Neural cell (in vitro differentiated cells): ENCODE measurements around the gene GSG1. TPM values are rescaled to one million over a fixed set of nuclear protein-coding genes. Genes with fewer than 3 reads are reported as not detected.

Experiments used
- H2AFZ ChIP-seq: fragments of 200-600, 300-800 bp; sonication (generic), shearing (Covaris generic); 2 replicates; pipeline ENCODE4 v1.6.0; 2014; ENCODE audit warnings: low read depth, mild to moderate bottlenecking, antibody characterized with exemption, low read length, moderate library complexity
- H3F3A ChIP-seq: fragments of 200-600 bp; shearing (Covaris generic); 2 replicates; pipeline ENCODE4 v1.6.1; 2016; ENCODE audit warnings: mild to moderate bottlenecking, moderate library complexity, mixed read lengths, antibody characterized with exemption, low read length; ENCODE audit not compliant: insufficient read depth, poor library complexity, severe bottlenecking
- H3K27ac ChIP-seq: fragments of 200-600, 300-800 bp; sonication (generic), shearing (Covaris generic); 2 replicates; pipeline ENCODE4 v1.5.1; 2014; ENCODE audit warnings: mild to moderate bottlenecking, low read length, moderate library complexity
- H3K27me3 ChIP-seq: fragments of 300-800, 200-600 bp; sonication (generic), shearing (Covaris generic); 2 replicates; pipeline ENCODE4 v1.6.0; 2014; ENCODE audit warnings: mild to moderate bottlenecking, low read depth, low read length, moderate library complexity; ENCODE audit not compliant: insufficient read depth
- H3K36me3 ChIP-seq: fragments of 300-800, 200-600 bp; sonication (generic), shearing (Covaris generic); 2 replicates; pipeline ENCODE4 v1.5.1; 2014; ENCODE audit warnings: mild to moderate bottlenecking, antibody characterized with exemption, low read length, moderate library complexity; ENCODE audit not compliant: insufficient read depth
- H3K4me2 ChIP-seq: fragments of 300-800, 200-600 bp; sonication (generic), shearing (Covaris generic); 2 replicates; pipeline ENCODE4 v1.6.0; 2014; ENCODE audit warnings: mild to moderate bottlenecking, low read length
- H3K4me3 ChIP-seq: fragments of 300-800, 200-600 bp; sonication (generic), shearing (Covaris generic); 2 replicates; pipeline ENCODE4 v1.5.1; 2014; ENCODE audit warnings: mild to moderate bottlenecking, low read length, moderate library complexity
- H3K79me2 ChIP-seq: fragments of 200-600 bp; shearing (Covaris generic); replicated peaks from 2 replicates; pipeline ENCODE4 v1.6.0; 2014; ENCODE audit warnings: mild to moderate bottlenecking, low read length, moderate library complexity; ENCODE audit not compliant: insufficient read depth
- H3K9ac ChIP-seq: fragments of 300-800, 200-600 bp; sonication (generic), shearing (Covaris generic); 2 replicates; pipeline ENCODE4 v1.6.1; 2016; ENCODE audit warnings: mild to moderate bottlenecking, low read length, mixed read lengths
- H3K9me2 ChIP-seq: fragments of 200-600 bp; shearing (Covaris generic); 2 replicates; pipeline ENCODE4 v1.6.1; 2016; ENCODE audit warnings: mild to moderate bottlenecking, low read length, mixed read lengths; ENCODE audit not compliant: insufficient read depth
- H3K9me3 ChIP-seq: fragments of 200-600, 300-800 bp; sonication (generic), shearing (Covaris generic); 2 replicates; pipeline ENCODE4 v1.6.1; 2016; ENCODE audit warnings: mild to moderate bottlenecking, mixed run types, low read length, moderate library complexity, mixed read lengths
- H4K20me1 ChIP-seq: fragments of 200-600 bp; shearing (Covaris generic); 2 replicates; pipeline ENCODE4 v1.6.1; 2016; ENCODE audit warnings: mild to moderate bottlenecking, mixed run types; ENCODE audit not compliant: insufficient read depth
- EP300 ChIP-seq: fragments of 450-650 bp; conservative IDR thresholded peaks from 2 replicates; pipeline ENCODE4 v1.6.1; 2014; ENCODE audit warnings: antibody characterized with exemption, mild to moderate bottlenecking, moderate library complexity; ENCODE audit not compliant: poor library complexity, severe bottlenecking
- EZH2 ChIP-seq: fragments of 200-600, 300-800 bp; shearing (Covaris generic), sonication (generic); IDR thresholded peaks from 2 replicates; pipeline ENCODE4 v1.6.1; 2014; ENCODE audit warnings: antibody characterized with exemption, low read length, borderline replicate concordance, mild to moderate bottlenecking; ENCODE audit not compliant: insufficient read depth, poor library complexity, severe bottlenecking
- MXI1 ChIP-seq: fragments of 450-650 bp; conservative IDR thresholded peaks from 2 replicates; pipeline ENCODE4 v1.6.1; 2014; ENCODE audit warnings: antibody characterized with exemption, mild to moderate bottlenecking; ENCODE audit not compliant: poor library complexity, severe bottlenecking
- POLR2AphosphoS5 ChIP-seq: IDR thresholded peaks from 2 replicates; pipeline ENCODE4 v1.6.1; 2012
- RAD21 ChIP-seq: fragments of 450-650 bp; conservative IDR thresholded peaks from 2 replicates; pipeline ENCODE4 v1.6.1; 2014; ENCODE audit warnings: antibody characterized with exemption, mild to moderate bottlenecking, moderate library complexity
- SMC3 ChIP-seq: fragments of 450-650 bp; conservative IDR thresholded peaks from 2 replicates; pipeline ENCODE4 v1.6.1; 2014; ENCODE audit warnings: antibody characterized with exemption, mild to moderate bottlenecking, moderate library complexity; ENCODE audit not compliant: poor library complexity
- TAF1 ChIP-seq: IDR thresholded peaks from 2 replicates; pipeline ENCODE4 v1.6.1; 2012; ENCODE audit warnings: low read depth
- polyA plus RNA-seq: library from polyadenylated mRNA; depleted of rRNA; stranded (reverse); fragments of >200 nt; gene quantifications from 2 replicates; pipeline ENCODE4 v1.2.3, GENCODE V29; 2014
- TF ChIP-seq, protein P1 (sequence below): fragments of 450-650 bp; IDR thresholded peaks from 2 replicates; pipeline ENCODE4 v1.5.1; 2014; ENCODE audit warnings: antibody characterized with exemption, mild to moderate bottlenecking, moderate library complexity; ENCODE audit not compliant: poor library complexity, severe bottlenecking
- TF ChIP-seq, protein P2 (sequence below): IDR thresholded peaks from 2 replicates; pipeline ENCODE4 v1.6.1; 2012; ENCODE audit warnings: borderline replicate concordance

Gene GSG1
- polyA plus RNA-seq, 1 donor from 2014 or later, result 0.17 TPM

DNA sequence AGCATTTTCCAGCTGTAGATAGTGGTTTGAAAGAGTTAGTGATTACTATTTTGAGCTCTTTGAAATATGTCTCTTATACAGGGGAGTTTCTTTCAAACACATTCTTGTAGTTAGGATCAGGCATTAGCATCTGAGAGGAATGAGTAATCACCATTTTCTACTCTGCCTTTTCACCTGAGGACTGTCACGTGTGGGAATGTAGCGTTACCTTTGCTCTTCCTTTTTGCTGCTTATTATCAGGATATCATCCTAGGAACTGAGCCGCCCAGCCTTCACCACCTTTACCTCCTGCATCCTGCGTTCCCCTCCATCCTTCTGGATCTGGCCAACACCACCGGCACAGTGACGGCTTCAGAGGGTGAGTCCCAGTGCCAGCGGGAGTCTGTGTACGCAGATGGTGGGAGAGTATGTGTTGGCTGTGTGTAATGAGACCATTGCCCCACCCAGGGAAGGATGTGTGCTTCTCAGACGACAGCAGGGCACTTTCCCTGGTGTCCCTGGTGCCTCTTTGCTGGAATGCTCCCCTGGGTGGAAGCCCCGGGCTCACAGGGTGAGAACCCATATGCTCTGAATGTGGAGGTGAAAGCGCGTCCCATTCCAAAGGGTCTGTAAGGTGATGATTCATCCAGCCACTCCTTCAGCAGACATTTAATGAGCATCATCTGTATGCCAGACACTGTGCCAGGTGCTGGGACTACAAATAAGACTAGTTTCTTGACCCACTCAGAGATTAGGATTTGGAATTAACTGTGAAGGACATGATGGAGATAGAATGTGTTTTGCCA, 27.5 kb downstream of the GSG1 start:
- no peaks in the 10 kb centered on the region for H4K20me1 ChIP-seq
- H3K9me3 ChIP-seq, result no peaks in the 10 kb centered on the region
- no peaks in the 10 kb centered on the region for H3K9me2 ChIP-seq
- no peak overlapping the region for H3K27ac ChIP-seq
- TF ChIP-seq SMC3 (no peak), EP300 (no peak), EZH2 (no peak), MXI1 (no peak), TAF1 (no peak), RAD21 (no peak), POLR2AphosphoS5 (no peak)
- TF ChIP-seq, protein P1, sequence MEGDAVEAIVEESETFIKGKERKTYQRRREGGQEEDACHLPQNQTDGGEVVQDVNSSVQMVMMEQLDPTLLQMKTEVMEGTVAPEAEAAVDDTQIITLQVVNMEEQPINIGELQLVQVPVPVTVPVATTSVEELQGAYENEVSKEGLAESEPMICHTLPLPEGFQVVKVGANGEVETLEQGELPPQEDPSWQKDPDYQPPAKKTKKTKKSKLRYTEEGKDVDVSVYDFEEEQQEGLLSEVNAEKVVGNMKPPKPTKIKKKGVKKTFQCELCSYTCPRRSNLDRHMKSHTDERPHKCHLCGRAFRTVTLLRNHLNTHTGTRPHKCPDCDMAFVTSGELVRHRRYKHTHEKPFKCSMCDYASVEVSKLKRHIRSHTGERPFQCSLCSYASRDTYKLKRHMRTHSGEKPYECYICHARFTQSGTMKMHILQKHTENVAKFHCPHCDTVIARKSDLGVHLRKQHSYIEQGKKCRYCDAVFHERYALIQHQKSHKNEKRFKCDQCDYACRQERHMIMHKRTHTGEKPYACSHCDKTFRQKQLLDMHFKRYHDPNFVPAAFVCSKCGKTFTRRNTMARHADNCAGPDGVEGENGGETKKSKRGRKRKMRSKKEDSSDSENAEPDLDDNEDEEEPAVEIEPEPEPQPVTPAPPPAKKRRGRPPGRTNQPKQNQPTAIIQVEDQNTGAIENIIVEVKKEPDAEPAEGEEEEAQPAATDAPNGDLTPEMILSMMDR, result no peak
- TF ChIP-seq, protein P2, sequence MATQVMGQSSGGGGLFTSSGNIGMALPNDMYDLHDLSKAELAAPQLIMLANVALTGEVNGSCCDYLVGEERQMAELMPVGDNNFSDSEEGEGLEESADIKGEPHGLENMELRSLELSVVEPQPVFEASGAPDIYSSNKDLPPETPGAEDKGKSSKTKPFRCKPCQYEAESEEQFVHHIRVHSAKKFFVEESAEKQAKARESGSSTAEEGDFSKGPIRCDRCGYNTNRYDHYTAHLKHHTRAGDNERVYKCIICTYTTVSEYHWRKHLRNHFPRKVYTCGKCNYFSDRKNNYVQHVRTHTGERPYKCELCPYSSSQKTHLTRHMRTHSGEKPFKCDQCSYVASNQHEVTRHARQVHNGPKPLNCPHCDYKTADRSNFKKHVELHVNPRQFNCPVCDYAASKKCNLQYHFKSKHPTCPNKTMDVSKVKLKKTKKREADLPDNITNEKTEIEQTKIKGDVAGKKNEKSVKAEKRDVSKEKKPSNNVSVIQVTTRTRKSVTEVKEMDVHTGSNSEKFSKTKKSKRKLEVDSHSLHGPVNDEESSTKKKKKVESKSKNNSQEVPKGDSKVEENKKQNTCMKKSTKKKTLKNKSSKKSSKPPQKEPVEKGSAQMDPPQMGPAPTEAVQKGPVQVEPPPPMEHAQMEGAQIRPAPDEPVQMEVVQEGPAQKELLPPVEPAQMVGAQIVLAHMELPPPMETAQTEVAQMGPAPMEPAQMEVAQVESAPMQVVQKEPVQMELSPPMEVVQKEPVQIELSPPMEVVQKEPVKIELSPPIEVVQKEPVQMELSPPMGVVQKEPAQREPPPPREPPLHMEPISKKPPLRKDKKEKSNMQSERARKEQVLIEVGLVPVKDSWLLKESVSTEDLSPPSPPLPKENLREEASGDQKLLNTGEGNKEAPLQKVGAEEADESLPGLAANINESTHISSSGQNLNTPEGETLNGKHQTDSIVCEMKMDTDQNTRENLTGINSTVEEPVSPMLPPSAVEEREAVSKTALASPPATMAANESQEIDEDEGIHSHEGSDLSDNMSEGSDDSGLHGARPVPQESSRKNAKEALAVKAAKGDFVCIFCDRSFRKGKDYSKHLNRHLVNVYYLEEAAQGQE, result no peak
- H3K79me2 ChIP-seq, result no peaks in the 10 kb centered on the region
- peaks cover 12% of the 10 kb centered on the region for H3K36me3 ChIP-seq
- no peak overlapping the region for H3K4me3 ChIP-seq
- no peaks in the 10 kb centered on the region for H3F3A ChIP-seq
- H2AFZ ChIP-seq, result no peak overlapping the region
- no peaks in the 10 kb centered on the region for H3K27me3 ChIP-seq
- no peak overlapping the region for H3K4me2 ChIP-seq
- H3K9ac ChIP-seq, result no peak overlapping the region

DNA sequence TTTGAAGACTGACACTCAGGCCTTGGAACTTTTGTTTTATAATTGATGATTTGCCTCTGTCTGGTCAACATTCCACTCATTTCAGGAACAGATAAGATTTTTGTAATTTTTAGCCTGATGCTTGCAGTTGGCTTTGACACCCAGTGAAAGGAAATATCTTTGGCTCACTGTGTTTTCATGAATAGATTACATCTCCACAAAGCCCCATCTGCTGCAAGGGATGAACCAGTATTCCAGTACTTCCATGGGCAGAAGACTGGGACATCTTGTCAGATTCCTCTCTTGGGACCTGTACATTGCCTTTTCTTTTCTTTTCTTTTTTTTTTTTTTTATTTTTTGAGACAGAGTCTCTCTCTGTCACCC, 28.4 kb downstream of the GSG1 start:
- Histone ChIP-seq H3K9me2 (no peaks in the 10 kb centered on the region), H3F3A (no peaks in the 10 kb centered on the region), H3K9ac (no peak overlapping the region), H3K9me3 (no peaks in the 10 kb centered on the region), H3K27ac (no peak overlapping the region), H3K79me2 (no peaks in the 10 kb centered on the region), H3K4me3 (no peak overlapping the region), H3K27me3 (no peaks in the 10 kb centered on the region), H3K36me3 (peaks cover 11% of the 10 kb centered on the region), H2AFZ (no peak overlapping the region), H4K20me1 (no peaks in the 10 kb centered on the region), H3K4me2 (no peak overlapping the region)
- TF ChIP-seq EZH2 (no peak), TAF1 (no peak), EP300 (no peak), SMC3 (no peak), POLR2AphosphoS5 (no peak), RAD21 (no peak)
- TF ChIP-seq, protein P2, result no peak
- TF ChIP-seq, protein P1, result no peak
